Adrenal gland (tissue), 12 donors: ENCODE measurements around the gene SLC5A9. TPM values are rescaled to one million over a fixed set of nuclear protein-coding genes. Genes with fewer than 3 reads are reported as not detected.

Source experiments
- DNase-seq, 7 donors: peaks; one replicate each; pipeline ENCODE4 v3.0.0-alpha.2; 2019 to 2020
- H3K27ac ChIP-seq, 5 donors: fragments of 200-600 bp; sonication (generic) in 4 of 5; 1 replicate in 3 of 5; 2 replicates in 2 of 5; pipeline versions ENCODE4 v1.5.1 to v1.8.0; 2016 to 2020; ENCODE audit warnings: mild to moderate bottlenecking in 1 of 5
- H3K27me3 ChIP-seq: fragments of 200-600 bp; 2 replicates; pipeline ENCODE4 v1.8.0; 2021
- H3K36me3 ChIP-seq, 2 donors: fragments of 200-600 bp; replicated peaks in 1 of 2; 1 replicate in 1 of 2; 2 replicates in 1 of 2; pipeline versions ENCODE4 v1.5.1 to v1.8.0; 2018 to 2022
- H3K4me1 ChIP-seq, 2 donors: fragments of 200-600 bp; replicated peaks in 1 of 2; 1 replicate in 1 of 2; 2 replicates in 1 of 2; pipeline versions ENCODE4 v1.5.1 to v1.8.0; 2018 to 2021
- H3K4me3 ChIP-seq, 4 donors: fragments of 200-600 bp; sonication (generic) in 3 of 4; one replicate each; pipeline ENCODE4 v1.5.1; 2016 to 2018
- H3K9me3 ChIP-seq, 3 donors: fragments of 200-600 bp; sonication (generic) in 1 of 3; replicated peaks in 1 of 3; 1 replicate in 2 of 3; 2 replicates in 1 of 3; pipeline versions ENCODE4 v1.5.1 to v1.8.0; 2016 to 2021
- CTCF ChIP-seq, 6 experiments: fragments of 450-650 bp in 4 of 6; fragments of 200-600 bp in 2 of 6; sonication (generic) in 1 of 6; IDR thresholded peaks; 1 replicate in 5 of 6; 2 replicates in 1 of 6; pipeline versions ENCODE4 v1.5.1 to v1.8.0; 2016 to 2021; ENCODE audit warnings: antibody characterized with exemption in 6 of 6, mild to moderate bottlenecking in 2 of 6, moderate library complexity in 1 of 6
- POLR2A ChIP-seq, 2 donors: fragments of 450-650 bp; IDR thresholded peaks; one replicate each; pipeline ENCODE4 v1.6.1; 2017; ENCODE audit warnings: antibody characterized with exemption in 2 of 2, mild to moderate bottlenecking in 2 of 2, moderate library complexity in 1 of 2
- WGBS, 4 donors: extraction: QIAGEN DNeasy Blood & Tissue Kit in 2 of 4; methylation state at CpG; one replicate each; pipeline versions ENCODE4 v1.1.5 to v1.1.7; 2013 to 2017; 5-methylcytosine and 5-hydroxymethylcytosine counted together
- intact Hi-C, 2 donors: fragments of 100-400 bp; cut with DNase I; formaldehyde crosslinking; loops; one replicate each; pipeline versions ENCODE4 v1.14.1 to v1.15.0; 2022 to 2023
- polyA plus RNA-seq, 3 donors: library from polyadenylated mRNA; stranded (reverse); fragments of 200-250 nt in 2 of 3; fragments of 350-450 nt in 1 of 3; fragmentation: Illumina TruSeq in 1 of 3; extraction: RNeasy Lipid Tissue Mini Kit (QIAGEN cat#74804) in 1 of 3; gene quantifications; one replicate each; pipeline ENCODE4 v1.2.3, GENCODE V29; 2013 to 2014
- total RNA-seq, 9 donors: library from RNA; depleted of rRNA in 4 of 9; stranded (reverse); fragments of >200 nt in 4 of 9; fragments of 120-200 nt in 1 of 9; fragmentation: NEBNext Ultra II Directional in 1 of 9; extraction: Animal tissue kit (Norgen Biotek cat#: 25700) in 1 of 9; gene quantifications; one replicate each; pipeline versions ENCODE4 v1.1.0 to v1.2.4, GENCODE V29; 2013 to 2023
- donor health status: healthy with polysubstance abuse.
- donor health status: Bipolar disorder and iron deficiency.
- donor health status: DM: yes; HTN: yes; CAD: no.
- donor health status: DM: no; HTN: no; CAD: no.
- donor health status: DM: no; HTN: no; CAD: no.
- donor health status: DM: yes; HTN: yes; CAD: no.

The SLC5A9 gene
- total and polyA plus RNA-seq, 12 donors, result 0.11 to 0.83 (median 0.22) TPM; not detected in 3

- WGBS, 4 donors, result 57 to 76% (median 59%) methylated on average over 3 of the region's 3 CpGs
- Histone ChIP-seq H3K4me1 (no peaks in the 10 kb centered on the region), H3K4me3 (no peak overlapping the region), H3K27ac (no peak overlapping the region), H3K9me3 (no peaks in the 10 kb centered on the region), H3K36me3 (no peaks in the 10 kb centered on the region), H3K27me3 (no peaks in the 10 kb centered on the region)
- intact Hi-C loops, result no loop called here
- no peak for TF ChIP-seq CTCF (IDR thresholded peaks at IDR 0.05)
- TF ChIP-seq POLR2A (IDR thresholded peaks at IDR 0.05), result no peak
- DNase-seq, result no peak
These were observed 5.6 kb upstream of the SLC5A9 start for GRCh38 chr1:48216941-48217340.

- H3K27me3 ChIP-seq, result no peaks in the 10 kb centered on the region
- DNase-seq, result no peak
- no peaks in the 10 kb centered on the region for H3K4me1 ChIP-seq
- TF ChIP-seq POLR2A (IDR thresholded peaks at IDR 0.05), result no peak
- no peak for TF ChIP-seq CTCF (IDR thresholded peaks at IDR 0.05)
- no peaks in the 10 kb centered on the region for H3K9me3 ChIP-seq
- H3K36me3 ChIP-seq, result no peaks in the 10 kb centered on the region
- intact Hi-C loops, result no loop called here
- WGBS, 4 donors, result 0 to 35% (median 15%) methylated on average over 1 of the region's 1 CpG
- H3K27ac ChIP-seq, result no peak overlapping the region
- H3K4me3 ChIP-seq, result no peak overlapping the region
These were observed 4.7 kb upstream of the SLC5A9 start for GRCh38 chr1:48217856-48218255.

- intact Hi-C loops, result no loop called here
- TF ChIP-seq POLR2A (IDR thresholded peaks at IDR 0.05) (no peak), CTCF (IDR thresholded peaks at IDR 0.05) (no peak)
These were observed 2.7 kb upstream of the SLC5A9 start for GRCh38 chr1:48219803-48220202.

GRCh38 chr1:48221122-48221521, 1.4 kb upstream of the SLC5A9 start:
- no peak for DNase-seq
- WGBS, 4 donors, result 75 to 84% (median 82%) methylated on average over 3 of the region's 3 CpGs
- intact Hi-C loops, result no loop called here
- no peaks in the 10 kb centered on the region for H3K4me1 ChIP-seq
- TF ChIP-seq POLR2A (IDR thresholded peaks at IDR 0.05) (no peak), CTCF (IDR thresholded peaks at IDR 0.05) (no peak)
- H3K4me3 ChIP-seq, result no peak overlapping the region
- no peaks in the 10 kb centered on the region for H3K9me3 ChIP-seq
- no peaks in the 10 kb centered on the region for H3K36me3 ChIP-seq
- H3K27ac ChIP-seq, result no peak overlapping the region
- no peaks in the 10 kb centered on the region for H3K27me3 ChIP-seq

More at GRCh38 chr1:48219803-48220202, 2.7 kb upstream of the SLC5A9 start:
- DNase-seq, result no peak
- H3K4me3 ChIP-seq, result no peak overlapping the region
- no peaks in the 10 kb centered on the region for H3K9me3 ChIP-seq
- 77 to 86% (median 83%) methylated on average over 2 of the region's 2 CpGs for WGBS, 4 donors
- H3K4me1 ChIP-seq, result no peaks in the 10 kb centered on the region
- no peaks in the 10 kb centered on the region for H3K36me3 ChIP-seq
- no peaks in the 10 kb centered on the region for H3K27me3 ChIP-seq
- no peak overlapping the region for H3K27ac ChIP-seq
